Fibroblast of lung (primary cell): Measurements from ENCODE around the gene IFIH1. TPM values are rescaled to one million over a fixed set of nuclear protein-coding genes. Genes with fewer than 3 reads are reported as not detected.

ENCODE experiments used
- DNase-seq, 2 donors: peaks; one replicate each; pipeline versions ENCODE4 v3.0.0 to v3.0.0-alpha.2; 2010; ENCODE audit warnings: low read depth in 2 of 2
- H2AFZ ChIP-seq: 2 replicates; pipeline ENCODE4 v1.5.1; 2012; ENCODE audit warnings: low read length, control low read depth, inconsistent platforms
- H3K27ac ChIP-seq: 2 replicates; pipeline ENCODE4 v1.5.1; 2011; ENCODE audit warnings: low read length, control low read depth; ENCODE audit not compliant: insufficient read depth
- H3K27me3 ChIP-seq: 2 replicates; pipeline ENCODE4 v1.5.1; 2011; ENCODE audit warnings: mild to moderate bottlenecking, low read length; ENCODE audit not compliant: control insufficient read depth, insufficient read depth
- H3K36me3 ChIP-seq: 2 replicates; pipeline ENCODE4 v1.5.1; 2011; ENCODE audit warnings: low read length; ENCODE audit not compliant: control insufficient read depth, insufficient read depth
- H3K4me1 ChIP-seq: 2 replicates; pipeline ENCODE4 v1.5.1; 2011; ENCODE audit warnings: low read length; ENCODE audit not compliant: control insufficient read depth, insufficient read depth; ENCODE audit errors: extremely low read depth
- H3K4me2 ChIP-seq: 2 replicates; pipeline ENCODE4 v1.5.1; 2011; ENCODE audit warnings: low read length, control low read depth; ENCODE audit not compliant: insufficient read depth; ENCODE audit errors: extremely low read depth
- H3K4me3 ChIP-seq, 4 experiments: fragments of 200-600 bp in 1 of 4; sonication (generic) in 1 of 4; replicated peaks in 1 of 4; 2 replicates each; pipeline ENCODE4 v1.5.1; 2011 to 2016; ENCODE audit warnings: low read length in 4 of 4, low read depth in 3 of 4, mild to moderate bottlenecking in 3 of 4, control low read depth in 2 of 4, inconsistent platforms in 1 of 4, mixed read lengths in 1 of 4; ENCODE audit not compliant: insufficient read depth in 1 of 4; ENCODE audit errors: control extremely low read depth in 1 of 4
- H3K79me2 ChIP-seq: 2 replicates; pipeline ENCODE4 v1.5.1; 2012; ENCODE audit warnings: mild to moderate bottlenecking, low read length, inconsistent platforms; ENCODE audit not compliant: control insufficient read depth, insufficient read depth
- H3K9ac ChIP-seq: 2 replicates; pipeline ENCODE4 v1.5.1; 2011; ENCODE audit warnings: mild to moderate bottlenecking, low read length, control low read depth; ENCODE audit not compliant: insufficient read depth
- H3K9me3 ChIP-seq: 2 replicates; pipeline ENCODE4 v1.5.1; 2012; ENCODE audit warnings: low read depth, low read length; ENCODE audit not compliant: control insufficient read depth, insufficient read depth
- H4K20me1 ChIP-seq: 2 replicates; pipeline ENCODE4 v1.5.1; 2011; ENCODE audit warnings: low read length; ENCODE audit not compliant: control insufficient read depth, insufficient read depth; ENCODE audit errors: extremely low read depth
- CTCF ChIP-seq, 2 donors: IDR thresholded peaks in 1 of 2; conservative IDR thresholded peaks in 1 of 2; 1 replicate in 1 of 2; 2 replicates in 1 of 2; pipeline ENCODE4 v1.5.1; 2011 to 2012; ENCODE audit warnings: low read length in 2 of 2, control low read depth in 1 of 2, inconsistent platforms in 1 of 2, low read depth in 1 of 2, mild to moderate bottlenecking in 1 of 2
- EZH2 ChIP-seq: IDR thresholded peaks from 2 replicates; pipeline ENCODE4 v1.5.1; 2012; ENCODE audit warnings: low read length, control low read depth, mild to moderate bottlenecking; ENCODE audit errors: missing control alignments
- polyA plus RNA-seq, 2 donors: library from polyadenylated mRNA; depleted of rRNA in 1 of 2; stranded (reverse) in 1 of 2; unstranded in 1 of 2; fragments of >200 nt; gene quantifications; 2 replicates each; pipeline ENCODE4 v1.2.1, GENCODE V29; 2011 to 2012; ENCODE audit warnings: missing spikeins in 1 of 2
- total RNA-seq: library from RNA; depleted of rRNA; stranded (reverse); fragments of >200 nt; gene quantifications from 2 replicates; pipeline ENCODE4 v1.2.1, GENCODE V29; 2014

The IFIH1 gene
- total and polyA plus RNA-seq, 2 donors (not counting 1 experiment from before 2014, with no cell fraction given) = 4.2 to 11.4 TPM

GRCh38 chr2:162327806-162328205 is 9.3 kb upstream of the IFIH1 start:
- no peak for DNase-seq
- Histone ChIP-seq H3K9me3 (no peaks in the 10 kb centered on the region), H3K27ac (no peak overlapping the region), H4K20me1 (no peaks in the 10 kb centered on the region), H2AFZ (no peak overlapping the region), H3K27me3 (no peaks in the 10 kb centered on the region), H3K4me3 (no peak overlapping the region), H3K79me2 (no peaks in the 10 kb centered on the region), H3K36me3 (no peaks in the 10 kb centered on the region), H3K4me2 (no peak overlapping the region), H3K4me1 (no peaks in the 10 kb centered on the region), H3K9ac (no peak overlapping the region)
- TF ChIP-seq EZH2 = no peak
- TF ChIP-seq CTCF (conservative IDR thresholded peaks at IDR 0.05 in 1 of 2, IDR thresholded peaks at IDR 0.05 in 1 of 2; ENCODE audit: low read depth in 1 of 2, low read length in 2 of 2) = no peak

DNA sequence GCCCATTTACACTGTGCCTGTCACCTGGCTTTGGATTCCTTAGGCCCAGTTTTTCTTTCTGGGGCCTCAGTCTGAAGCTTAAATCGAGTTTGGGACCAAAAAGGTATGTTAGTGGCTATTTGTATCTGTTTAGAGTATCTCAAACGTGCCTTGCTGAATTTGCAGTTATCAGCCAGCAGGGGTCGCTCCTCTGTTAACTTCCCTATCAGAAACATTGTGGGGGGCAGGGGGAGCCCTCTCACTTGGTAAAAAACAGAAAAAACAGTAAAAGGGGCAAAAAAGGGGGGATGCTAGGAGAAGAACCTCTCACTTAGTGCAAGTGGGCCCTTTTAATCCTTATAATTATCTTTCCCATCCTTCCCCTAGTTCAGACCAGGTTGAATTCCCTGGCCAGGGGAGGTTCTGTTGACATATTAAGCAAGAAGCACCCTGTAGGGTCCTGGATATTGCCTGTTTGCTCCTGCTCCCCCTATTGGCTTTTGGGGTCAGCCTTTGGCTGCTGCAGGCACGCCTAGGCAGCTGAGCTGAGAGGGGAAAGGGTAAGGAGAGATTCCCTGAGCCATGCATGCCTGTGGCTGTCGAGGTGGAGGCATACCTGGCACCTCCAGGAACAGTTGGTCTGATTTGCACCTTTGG is 8.8 kb upstream of the IFIH1 start:
- TF ChIP-seq EZH2 (no peak), CTCF (conservative IDR thresholded peaks at IDR 0.05 in 1 of 2, IDR thresholded peaks at IDR 0.05 in 1 of 2; ENCODE audit: low read depth in 1 of 2, low read length in 2 of 2) (peak; percentile 41 to 55)
- no peaks in the 10 kb centered on the region for H3K27me3 ChIP-seq
- H3K4me2 ChIP-seq = no peak overlapping the region
- H4K20me1 ChIP-seq = no peaks in the 10 kb centered on the region
- H3K79me2 ChIP-seq = no peaks in the 10 kb centered on the region
- no peak overlapping the region for H2AFZ ChIP-seq
- H3K9ac ChIP-seq = no peak overlapping the region
- H3K9me3 ChIP-seq = no peaks in the 10 kb centered on the region
- H3K36me3 ChIP-seq = no peaks in the 10 kb centered on the region
- no peak overlapping the region for H3K27ac ChIP-seq
- H3K4me1 ChIP-seq = no peaks in the 10 kb centered on the region
- DNase-seq = no peak
- H3K4me3 ChIP-seq = no peak overlapping the region

- TF ChIP-seq CTCF (conservative IDR thresholded peaks at IDR 0.05 in 1 of 2, IDR thresholded peaks at IDR 0.05 in 1 of 2; ENCODE audit: low read depth in 1 of 2, low read length in 2 of 2) = no peak
- TF ChIP-seq EZH2 = no peak
- no peaks in the 10 kb centered on the region for H3K27me3 ChIP-seq
- no peaks in the 10 kb centered on the region for H3K79me2 ChIP-seq
- H3K4me2 ChIP-seq = no peak overlapping the region
- H3K36me3 ChIP-seq = no peaks in the 10 kb centered on the region
- H4K20me1 ChIP-seq = no peaks in the 10 kb centered on the region
- H3K4me1 ChIP-seq = no peaks in the 10 kb centered on the region
- no peak overlapping the region for H3K9ac ChIP-seq
- H3K4me3 ChIP-seq = no peak overlapping the region
- H3K27ac ChIP-seq = no peak overlapping the region
- H2AFZ ChIP-seq = no peak overlapping the region
- no peaks in the 10 kb centered on the region for H3K9me3 ChIP-seq
- DNase-seq = no peak
These were observed 6.5 kb upstream of the IFIH1 start for GRCh38 chr2:162324953-162325352.
